OCI-M2 (cell line): ENCODE measurements around the gene SEMA7A.
"Not testable (repeated sequence)": the region's sequence is repeated elsewhere in the genome, so short reads cannot be mapped to it uniquely, and the experiment has no call there.

Experiments
- DNase-seq: peaks from one replicate; lab custom pipeline; 2025; ENCODE audit not compliant: unreplicated experiment; lab: John Stamatoyannopoulos, UW

Gene SEMA7A

GRCh38 chr15:74402337-74402841 lies 31.4 kb downstream of the SEMA7A start:
- no peak for DNase-seq

DNA sequence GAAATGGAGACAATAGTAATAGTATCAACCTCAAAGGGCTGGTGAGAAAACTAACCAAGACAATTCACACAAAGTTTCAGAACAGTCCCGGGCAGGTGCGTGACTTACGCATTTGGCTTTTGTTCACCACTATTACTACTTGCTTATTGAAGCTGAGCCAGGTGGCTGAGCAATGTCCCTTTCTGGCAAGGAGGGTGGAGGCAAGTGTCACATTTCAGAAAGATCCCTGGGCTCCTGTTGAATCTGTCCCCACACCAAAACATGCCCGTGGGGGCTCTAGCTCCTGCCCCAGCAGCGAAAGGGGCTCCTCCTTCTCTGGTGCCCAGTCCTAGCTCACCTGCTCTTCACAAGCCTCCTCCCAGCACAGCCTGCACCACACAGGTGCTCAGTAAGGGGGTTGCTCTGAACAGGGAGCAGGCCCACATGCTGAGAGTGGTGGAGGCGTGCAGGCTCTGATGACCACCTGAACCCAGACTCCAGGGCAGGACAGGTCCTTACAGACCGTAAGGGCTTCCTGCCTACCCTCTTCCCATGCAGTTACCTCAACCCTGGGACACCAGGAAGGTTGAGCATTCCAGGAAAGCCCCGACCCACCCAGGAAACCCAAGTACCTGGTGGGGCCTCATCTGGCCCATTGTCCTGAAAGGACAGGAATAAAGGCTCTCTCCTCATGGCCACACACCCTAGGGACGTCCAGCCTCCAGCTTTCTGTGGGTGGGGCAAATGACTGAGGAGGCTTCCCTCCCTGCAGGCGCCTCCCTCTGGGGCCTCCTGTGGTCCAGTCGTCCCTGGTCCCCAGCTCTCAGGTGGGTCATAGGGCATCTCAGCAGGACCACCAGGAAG lies 32.6 kb downstream of the SEMA7A start:
- no peak for DNase-seq

- no peak for DNase-seq
Observed at GRCh38 chr15:74400313-74400860, 33.4 kb downstream of the SEMA7A start.

- no peak for DNase-seq
Observed at GRCh38 chr15:74399511-74400312, 34.0 kb downstream of the SEMA7A start.

DNA sequence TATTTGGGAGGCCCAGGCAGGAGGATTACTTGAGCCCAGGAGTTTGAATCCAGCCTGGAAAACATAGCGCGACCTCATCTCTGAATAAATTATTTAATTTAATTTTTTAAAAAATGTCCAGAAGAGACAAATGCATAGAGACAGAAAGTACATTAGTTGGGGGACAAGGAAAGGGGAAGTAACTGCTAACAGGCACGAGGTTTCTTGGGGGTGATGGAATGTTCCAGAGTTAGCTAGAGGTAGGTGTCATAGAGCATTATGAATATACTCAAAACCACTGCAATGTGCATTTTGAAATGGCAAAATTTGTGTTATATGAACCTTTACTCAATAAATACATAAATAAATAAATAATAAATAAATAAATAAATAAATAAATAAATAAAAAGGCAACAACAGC lies 34.7 kb downstream of the SEMA7A start:
- DNase-seq = no peak

DNA sequence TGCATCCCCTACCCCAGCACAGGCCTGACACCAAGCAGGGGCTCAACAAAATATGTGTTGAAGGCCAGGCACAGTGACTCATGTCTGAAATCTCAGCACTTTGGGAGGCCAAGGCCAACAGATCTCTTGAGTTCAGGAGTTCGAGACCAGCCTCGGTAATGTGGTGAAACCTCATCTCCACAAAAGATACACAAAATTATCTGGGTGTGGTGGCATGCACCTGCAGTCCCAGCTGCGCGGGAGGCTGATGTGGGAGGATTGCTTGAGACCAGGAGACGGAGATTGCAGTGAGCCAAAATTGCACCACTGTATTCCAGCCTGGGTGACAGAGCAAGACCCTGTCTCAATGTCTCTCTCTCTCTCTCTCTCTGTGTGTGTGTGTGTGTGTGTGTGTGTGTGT lies 35.6 kb downstream of the SEMA7A start:
- DNase-seq = no peak

DNA sequence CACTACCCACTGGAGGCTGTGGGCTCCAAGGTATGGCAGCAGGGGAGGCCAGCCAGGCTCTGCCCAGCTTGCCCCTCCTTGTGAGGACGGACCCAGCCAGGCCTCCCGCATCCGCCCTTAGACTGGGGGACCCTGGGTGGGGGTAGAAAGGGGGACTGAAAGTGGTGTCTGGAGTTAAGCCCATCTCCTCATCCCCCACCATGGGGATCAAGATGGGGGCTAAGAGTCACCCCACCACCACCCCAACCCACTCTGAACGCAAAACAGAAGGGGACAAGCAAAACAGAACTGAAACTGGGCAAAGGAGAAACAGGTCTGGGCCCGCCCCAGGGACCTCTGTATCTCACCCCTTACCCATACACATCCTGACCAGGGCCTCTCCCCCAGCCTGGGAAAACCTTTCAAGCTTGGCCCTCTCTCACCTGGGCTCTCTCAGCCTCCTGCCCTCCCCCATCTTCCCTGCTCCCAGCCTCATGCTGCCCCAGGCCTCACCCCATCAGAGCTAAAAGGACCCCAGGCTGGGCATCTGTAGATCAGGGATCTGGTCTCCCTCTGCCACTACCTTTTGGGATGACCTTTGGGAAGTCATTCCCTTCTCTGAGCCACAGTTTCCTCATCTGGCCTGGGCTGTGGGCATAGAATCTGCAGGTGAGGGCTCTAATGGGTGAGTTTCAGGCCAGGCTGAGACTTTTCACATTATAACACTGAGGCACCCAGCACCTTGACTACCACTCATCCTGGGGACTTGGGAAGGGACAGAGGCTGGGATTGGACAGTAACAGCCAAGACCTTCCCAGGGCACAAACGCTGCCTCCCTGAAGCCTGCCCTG lies 36.3 kb downstream of the SEMA7A start:
- DNase-seq = no peak

DNA sequence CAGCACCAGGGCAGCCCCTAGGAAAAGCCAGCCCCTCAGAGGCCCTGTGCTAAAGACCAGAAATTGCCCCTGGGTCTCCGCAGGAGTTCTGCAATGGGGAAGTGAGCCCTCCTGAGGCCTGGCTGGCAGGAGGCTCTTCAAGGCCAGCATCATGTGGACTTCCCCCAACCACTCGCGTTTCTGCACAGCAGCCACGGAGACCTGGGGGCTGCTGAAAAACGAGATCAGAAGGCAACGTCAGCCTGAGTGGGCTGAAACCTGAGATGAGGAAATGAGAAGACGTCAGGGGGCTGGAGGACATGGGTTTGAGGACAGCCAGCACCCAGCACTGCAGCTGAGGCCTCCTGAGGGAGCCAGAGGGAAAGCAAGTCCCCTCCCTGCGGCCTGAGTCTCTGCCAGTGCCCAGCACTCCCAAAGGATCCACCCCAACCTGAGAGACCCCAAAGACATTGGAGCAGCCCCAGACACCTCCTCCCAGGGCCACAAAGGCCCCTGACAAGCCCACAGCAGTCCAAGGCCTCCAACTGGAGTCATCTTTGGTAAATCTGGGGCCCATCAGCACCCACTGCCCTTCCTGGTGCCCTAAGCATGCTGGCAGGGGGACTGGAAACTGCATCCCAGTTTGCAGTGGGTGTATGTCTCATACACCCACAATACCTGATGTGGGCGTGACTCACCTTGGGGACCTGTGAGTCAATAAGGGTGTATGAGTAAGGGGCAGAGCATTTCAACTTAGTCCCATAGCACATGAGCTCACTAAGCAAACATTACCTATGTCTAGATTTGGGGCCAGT lies 37.1 kb downstream of the SEMA7A start:
- no peak for DNase-seq

- no peak for DNase-seq
Observed at GRCh38 chr15:74396146-74396438, 37.7 kb downstream of the SEMA7A start.

DNA sequence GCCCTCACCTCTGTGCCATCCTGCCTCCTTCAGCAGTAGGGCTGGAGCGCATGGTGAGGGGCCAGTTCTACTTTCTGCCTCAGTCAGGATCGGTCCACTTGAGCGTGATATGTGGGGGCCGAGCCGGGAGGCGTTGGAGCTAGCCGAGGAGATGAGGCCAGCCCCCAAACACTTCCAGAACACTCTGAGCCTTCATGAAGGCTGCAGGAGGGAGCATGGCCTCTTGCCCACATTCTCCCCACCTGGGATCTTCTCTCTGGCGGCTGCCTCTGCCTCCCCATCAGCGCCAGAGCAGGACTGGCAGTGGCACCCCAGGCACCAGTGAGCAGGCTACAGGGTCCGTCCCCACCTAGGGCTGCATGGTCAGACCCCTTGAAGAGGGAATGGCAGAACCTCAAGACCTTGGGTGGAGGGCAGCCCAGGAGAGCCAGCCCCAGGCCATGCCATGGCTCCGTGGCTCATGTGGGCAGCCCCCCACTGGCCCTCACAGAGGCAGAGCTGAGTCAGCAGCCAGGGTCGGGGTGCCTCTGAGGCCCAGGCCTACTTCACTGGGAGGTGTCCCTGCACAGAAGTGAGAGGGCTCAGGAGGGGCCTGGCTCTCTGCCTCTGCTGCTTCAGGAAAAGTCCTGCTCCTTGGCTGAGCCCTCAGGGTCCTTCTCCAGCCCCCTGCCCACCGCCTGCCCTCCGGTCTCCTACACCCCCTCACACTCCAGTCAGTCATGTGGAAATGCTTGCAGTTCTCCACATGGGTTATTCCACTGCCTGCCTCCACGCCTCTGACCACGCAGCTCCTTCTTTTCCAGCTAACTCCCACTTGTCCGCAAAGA lies 38.2 kb downstream of the SEMA7A start:
- no peak for DNase-seq

DNA sequence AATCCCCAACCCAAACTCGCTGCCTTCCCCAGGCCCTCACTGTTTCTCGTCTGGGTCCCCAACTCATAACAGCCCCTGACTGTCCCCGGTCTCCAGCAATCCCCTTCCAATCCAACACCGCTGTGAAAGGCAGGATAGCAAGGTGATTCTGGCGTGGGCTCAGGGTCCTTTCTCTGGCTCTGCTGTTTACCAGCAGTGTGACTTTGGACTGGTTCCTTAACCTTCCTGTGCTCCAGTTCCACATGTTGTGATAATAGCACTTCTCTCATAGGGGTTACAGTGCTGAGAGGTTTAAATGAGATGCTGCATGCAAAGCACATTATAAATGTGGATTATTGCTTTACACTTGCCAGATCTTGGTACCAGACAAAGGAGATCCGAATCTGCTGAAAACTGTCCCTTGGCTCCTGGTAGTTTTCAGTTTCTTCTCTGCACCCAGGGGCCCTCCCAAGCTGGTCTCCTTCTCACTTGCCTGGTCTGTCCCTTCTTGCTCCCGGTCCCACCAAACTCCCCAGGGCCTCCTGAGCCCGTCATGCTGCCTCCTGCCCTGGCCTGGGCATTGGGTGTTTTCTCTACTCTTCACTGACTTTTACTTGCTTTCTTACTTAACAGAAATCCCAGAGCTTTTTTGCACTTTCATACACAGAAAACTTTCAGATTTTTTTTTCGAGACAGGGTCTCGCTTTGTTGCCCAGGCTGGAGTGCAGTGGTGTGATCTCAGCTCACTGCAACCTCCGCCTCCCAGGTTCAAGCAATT lies 39.5 kb downstream of the SEMA7A start:
- no peak for DNase-seq

- no peak for DNase-seq
Observed at GRCh38 chr15:74393423-74393822, 40.3 kb downstream of the SEMA7A start.

DNA sequence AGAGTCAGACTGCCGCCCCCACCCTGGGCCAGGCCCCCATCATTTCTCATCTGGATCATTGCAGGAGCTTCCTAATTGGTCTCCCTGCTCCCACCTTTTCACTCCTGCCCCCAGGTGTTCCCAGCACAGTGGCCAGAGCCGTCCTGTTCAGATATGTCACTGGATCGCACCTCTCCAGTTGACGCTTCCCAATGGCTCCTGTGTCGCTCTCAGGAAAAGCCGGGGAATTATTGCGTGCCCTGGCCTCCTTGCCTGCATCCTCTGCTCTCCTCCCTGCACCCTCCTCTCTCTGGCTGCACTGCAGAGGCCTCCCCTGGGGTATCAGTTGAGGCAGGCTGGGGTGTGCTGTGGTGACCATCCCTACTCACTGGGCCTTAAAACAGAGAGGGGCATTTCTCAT lies 40.9 kb downstream of the SEMA7A start:
- no peak for DNase-seq

- no peak for DNase-seq
Observed at GRCh38 chr15:74392451-74392830, 41.3 kb downstream of the SEMA7A start.

DNA sequence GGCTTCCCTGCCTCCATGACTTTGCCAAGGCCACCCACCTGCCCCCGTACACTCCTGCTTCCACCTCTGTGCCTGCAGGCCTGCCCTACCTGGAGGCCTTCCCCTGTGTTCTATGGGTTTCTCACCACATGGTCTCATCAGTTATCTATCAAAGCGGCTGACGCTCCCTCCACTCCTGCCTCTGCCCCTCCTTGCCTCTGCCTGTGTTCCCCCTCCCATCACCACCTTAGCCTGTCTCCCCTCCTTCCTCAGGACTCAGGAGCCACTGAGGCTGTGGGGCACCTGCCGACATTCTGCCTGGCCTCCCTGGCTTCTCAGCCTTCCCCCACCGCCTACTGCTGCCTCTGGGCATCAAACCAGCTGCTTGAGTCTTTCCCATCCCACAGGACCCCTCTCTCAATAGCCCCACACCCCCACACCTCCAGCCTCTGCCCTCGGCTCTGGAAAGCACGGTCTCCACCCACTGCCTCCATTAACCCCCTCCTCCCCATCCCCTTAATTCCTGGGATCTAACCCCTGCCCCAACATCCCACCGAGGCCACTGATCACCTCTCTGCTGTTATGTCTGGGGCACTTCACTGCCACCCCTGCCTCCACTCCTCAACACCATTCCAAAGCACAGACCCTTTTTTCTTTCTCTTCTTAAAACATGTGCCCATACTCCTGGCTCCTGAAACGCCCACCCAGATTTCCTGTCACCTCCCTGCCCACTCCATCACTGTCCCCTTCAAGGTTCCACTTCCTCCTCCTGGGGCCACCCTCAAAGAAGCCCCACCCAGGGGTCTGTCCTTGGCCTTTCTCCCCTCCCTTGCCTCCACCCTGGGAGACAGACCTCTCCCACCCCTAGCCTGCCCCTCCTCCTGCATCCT lies 41.9 kb downstream of the SEMA7A start:
- DNase-seq = no peak

- DNase-seq = no peak
Observed at GRCh38 chr15:74390647-74391288, 43.0 kb downstream of the SEMA7A start.

DNA sequence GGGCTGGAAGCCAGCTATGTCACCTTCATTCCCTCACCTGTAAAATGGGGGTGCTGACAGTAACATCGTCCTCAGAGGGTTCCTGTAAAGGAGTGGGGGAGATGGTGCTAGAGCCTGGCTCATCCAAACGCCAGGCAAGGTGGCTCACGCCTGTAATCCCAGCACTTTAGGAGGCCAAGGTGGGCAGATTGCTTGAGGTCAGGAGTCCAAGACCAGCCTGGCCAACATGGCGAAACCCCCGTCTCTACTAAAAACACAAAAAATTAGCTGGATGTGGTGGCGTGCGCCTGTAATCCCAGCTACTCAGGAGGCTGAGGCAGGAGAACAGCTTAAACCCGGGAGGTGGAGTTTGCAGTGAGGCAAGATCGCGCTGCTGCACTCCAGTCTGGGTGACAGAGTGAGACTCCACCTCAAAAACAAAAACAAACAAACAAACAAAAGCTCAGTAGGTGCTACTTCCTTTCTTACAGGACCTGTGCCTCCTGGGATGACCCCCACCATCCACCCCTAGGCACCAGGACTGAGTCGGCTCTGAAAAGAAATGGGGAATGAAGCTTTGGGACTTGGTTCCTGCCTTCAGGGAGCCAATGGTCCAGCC lies 43.6 kb downstream of the SEMA7A start:
- not testable (repeated sequence) for DNase-seq
